ENCODE data around the gene DNAI7. TPM values are rescaled to one million over a fixed set of nuclear protein-coding genes. Genes with fewer than 3 reads are reported as not detected.

DNAI7 gene
- polyA plus RNA-seq, 1 of the 3 experiments (the other 2 are of a cell fraction), result 0.30 TPM

GRCh38 chr12:25195056-25195971 is at the start of gene DNAI7, which contains the start of gene ETFRF1 (continued):
- TF ChIP-seq MAX (IDR thresholded peaks at IDR 0.05; ENCODE audit: low read depth) (peak; percentile 77; the same call in 1 of the 2 replicates), ZBTB33 (IDR thresholded peaks at IDR 0.05; ENCODE audit: borderline replicate concordance, low read depth) (no peak), JUND (IDR thresholded peaks at IDR 0.05) (no peak), FOXJ3 (CRISPR knock-in tag; IDR thresholded peaks at IDR 0.05) (0 out of 2 replicates have a peak, but pooled peaks have one; percentile 17), REST (IDR thresholded peaks at IDR 0.05; ENCODE audit: low read depth, low read length) (peak; percentile 67; the same call in 1 of the 2 replicates), TCF12 (IDR thresholded peaks at IDR 0.05) (no peak), PBX3 (IDR thresholded peaks at IDR 0.05) (peak; percentile 64), MEF2A (IDR thresholded peaks at IDR 0.05; ENCODE audit: borderline replicate concordance, low read depth) (no peak)

GRCh38 chr12:25243680-25243990 is 48.7 kb upstream of the DNAI7 start:
- CTCF ChIA-PET, result no interaction called here
- H3K4me2 ChIP-seq, result no peak overlapping the region

More at GRCh38 chr12:25243680-25243990, 48.7 kb upstream of the DNAI7 start:
- H2AFZ ChIP-seq (ENCODE audit: low read depth), result no peak overlapping the region
- peaks cover 45 to 52% of the 10 kb centered on the region in 2 experiments for H3K36me3 ChIP-seq (replicated peaks in 1 of 2; ENCODE audit: control insufficient read depth in 1 of 2, insufficient read depth in 2 of 2, low read length in 1 of 2)
- H3K9me3 ChIP-seq, result no peaks in the 10 kb centered on the region
- POLR2A ChIA-PET, result no interaction called here
- DNase-seq, result no peak
- H3F3A ChIP-seq (replicated peaks; ENCODE audit: insufficient read depth), result no peaks in the 10 kb centered on the region
- peaks cover 91% of the 10 kb centered on the region for H3K79me2 ChIP-seq (ENCODE audit: insufficient read depth)
- no peak overlapping the region for H3K4me3 ChIP-seq (ENCODE audit: low read depth in 2 of 2, low read length in 1 of 2)
- peaks cover 0 to 3% of the 10 kb centered on the region in 2 experiments; a peak in 1 of 4 replicates for H3K4me1 ChIP-seq (ENCODE audit: control insufficient read depth in 1 of 2, insufficient read depth in 2 of 2, low read depth in 1 of 2, low read length in 1 of 2)
- H4K20me1 ChIP-seq (ENCODE audit: insufficient read depth), result peaks cover 22% of the 10 kb centered on the region
- no peaks in the 10 kb centered on the region for H3K9me2 ChIP-seq
- no peak overlapping the region for H3K9ac ChIP-seq
- H3K27ac ChIP-seq (ENCODE audit: low read depth in 2 of 2, low read length in 1 of 2), result no peak overlapping the region
- TF ChIP-seq USF2 (IDR thresholded peaks at IDR 0.05; ENCODE audit: borderline replicate concordance, low read depth, low read length) (no peak), RXRA (IDR thresholded peaks at IDR 0.05; ENCODE audit: borderline replicate concordance, low read depth) (no peak), JUND (IDR thresholded peaks at IDR 0.05) (no peak), YY1 (IDR thresholded peaks at IDR 0.05; ENCODE audit: low read depth) (no peak), FOXM1 (IDR thresholded peaks at IDR 0.05; ENCODE audit: low read depth) (no peak), ELF1 (IDR thresholded peaks at IDR 0.05) (no peak), TEAD4 (IDR thresholded peaks at IDR 0.05; ENCODE audit: borderline replicate concordance, insufficient read depth) (no peak), TAF1 (IDR thresholded peaks at IDR 0.05; ENCODE audit: borderline replicate concordance, low read depth, low read length) (no peak), USF1 (IDR thresholded peaks at IDR 0.05; ENCODE audit: borderline replicate concordance, low read depth) (no peak), RFX5 (IDR thresholded peaks at IDR 0.05; ENCODE audit: low read length) (no peak), RAD21 (IDR thresholded peaks at IDR 0.05; ENCODE audit: low read length) (no peak), GABPA (IDR thresholded peaks at IDR 0.05; ENCODE audit: low read depth) (no peak), NRF1 (IDR thresholded peaks at IDR 0.05; ENCODE audit: low read depth, low read length) (no peak), MEF2A (IDR thresholded peaks at IDR 0.05; ENCODE audit: borderline replicate concordance, low read depth) (no peak)
- no peaks in the 10 kb centered on the region for H3K27me3 ChIP-seq (ENCODE audit: insufficient read depth)

All from SK-N-SH (cell line).